Neural crest cell (in vitro differentiated cells): ENCODE measurements around the gene CEP295NL. TPM values are rescaled to one million over a fixed set of nuclear protein-coding genes. Genes with fewer than 3 reads are reported as not detected.
"Not testable (repeated sequence)": the region's sequence is repeated elsewhere in the genome, so short reads cannot be mapped to it uniquely, and the experiment has no call there.

Experiments
- DNase-seq: peaks from one replicate; pipeline ENCODE4 v3.0.0; 2021; ENCODE audit warnings: low read depth, mixed read lengths, low spot score
- H3K27ac Mint-ChIP-seq: one replicate; pipeline ENCODE4 v1.8.0; 2021; ENCODE audit warnings: mild to moderate bottlenecking, mixed read lengths; ENCODE audit not compliant: unreplicated experiment
- H3K27me3 Mint-ChIP-seq: 2 replicates; pipeline ENCODE4 v1.8.0; 2021; ENCODE audit warnings: low read depth, mild to moderate bottlenecking, mixed read lengths
- H3K36me3 Mint-ChIP-seq: 2 replicates; pipeline ENCODE4 v1.8.0; 2021; ENCODE audit warnings: low read depth, mild to moderate bottlenecking, mixed read lengths
- H3K4me1 Mint-ChIP-seq: 2 replicates; pipeline ENCODE4 v1.8.0; 2021; ENCODE audit warnings: mixed read lengths
- H3K4me3 Mint-ChIP-seq: one replicate; pipeline ENCODE4 v1.8.0; 2021; ENCODE audit warnings: mild to moderate bottlenecking, mixed read lengths
- H3K9me3 Mint-ChIP-seq: 2 replicates; pipeline ENCODE4 v1.8.0; 2021; ENCODE audit warnings: mixed read lengths
- CTCF ChIP-seq: fragments of 200-600 bp; sonication (generic); conservative IDR thresholded peaks from 2 replicates; pipeline ENCODE4 v1.5.0; 2021; ENCODE audit warnings: antibody characterized with exemption, mild to moderate bottlenecking
- total RNA-seq: library from RNA; stranded (reverse); gene quantifications from 2 replicates; pipeline ENCODE4 v1.2.1, GENCODE V29; 2021

CEP295NL gene
- total RNA-seq, 1 donor from 2014 or later, result 1.2 TPM

- no peaks in the 10 kb centered on the region for H3K9me3 Mint-ChIP-seq
- H3K27ac Mint-ChIP-seq, result no peak overlapping the region
- TF ChIP-seq CTCF, result no peak
- H3K4me3 Mint-ChIP-seq, result no peak overlapping the region
- no peaks in the 10 kb centered on the region for H3K36me3 Mint-ChIP-seq
- H3K27me3 Mint-ChIP-seq, result no peaks in the 10 kb centered on the region
- DNase-seq, result no peak
- peaks cover 62% of the 10 kb centered on the region for H3K4me1 Mint-ChIP-seq
Measured at GRCh38 chr17:78878261-78878660, 24.7 kb downstream of the CEP295NL start.

- not testable (repeated sequence) for DNase-seq, H3K4me3 Mint-ChIP-seq, H3K9me3 Mint-ChIP-seq
Measured at GRCh38 chr17:78876954-78877517, 26.0 kb downstream of the CEP295NL start.

DNA sequence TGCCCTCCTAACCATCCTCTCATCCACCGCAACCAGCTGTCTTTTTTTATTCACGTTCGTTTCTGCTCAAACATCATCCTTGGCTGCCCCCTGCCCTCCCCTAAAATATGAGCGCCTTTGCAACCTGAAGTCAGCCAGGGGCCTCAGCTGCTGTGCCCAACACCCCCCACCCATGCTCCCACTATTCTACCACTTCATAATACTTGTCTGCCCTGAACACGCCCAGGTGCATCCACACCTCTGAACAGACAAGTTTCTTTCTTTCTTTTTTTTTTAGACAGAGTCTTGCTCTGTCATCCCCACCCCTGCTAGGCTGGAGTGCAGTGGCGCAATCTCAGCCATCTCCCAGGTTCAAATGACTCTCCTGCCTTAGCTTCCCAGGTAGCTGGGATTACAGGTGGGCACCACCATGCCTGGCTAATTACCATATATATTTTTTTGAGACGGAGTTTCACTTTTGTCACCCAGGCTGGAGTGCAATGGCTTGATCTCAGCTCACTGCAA lies 26.9 kb downstream of the CEP295NL start:
- DNase-seq, result no peak
- no peak overlapping the region for H3K4me3 Mint-ChIP-seq
- H3K27ac Mint-ChIP-seq, result peak overlapping the region; percentile 83
- TF ChIP-seq CTCF, result no peak
- no peaks in the 10 kb centered on the region for H3K36me3 Mint-ChIP-seq
- H3K4me1 Mint-ChIP-seq, result peaks cover 51% of the 10 kb centered on the region
- no peaks in the 10 kb centered on the region for H3K9me3 Mint-ChIP-seq
- no peaks in the 10 kb centered on the region for H3K27me3 Mint-ChIP-seq

More at GRCh38 chr17:78876954-78877517, 26.0 kb downstream of the CEP295NL start:
- not testable (repeated sequence) for H3K27me3 Mint-ChIP-seq, H3K36me3 Mint-ChIP-seq, H3K27ac Mint-ChIP-seq
- H3K4me1 Mint-ChIP-seq, result peaks cover 51% of the 10 kb centered on the region

GRCh38 chr17:78875363-78876093 lies 27.5 kb downstream of the CEP295NL start:
- Mint-ChIP-seq H3K4me3 (no peak overlapping the region), H3K9me3 (no peaks in the 10 kb centered on the region), H3K36me3 (peaks cover 3% of the 10 kb centered on the region), H3K27me3 (no peaks in the 10 kb centered on the region), H3K4me1 (peaks cover 51% of the 10 kb centered on the region), H3K27ac (peak overlapping the region; percentile 83)
- TF ChIP-seq CTCF, result no peak
- no peak for DNase-seq

DNA sequence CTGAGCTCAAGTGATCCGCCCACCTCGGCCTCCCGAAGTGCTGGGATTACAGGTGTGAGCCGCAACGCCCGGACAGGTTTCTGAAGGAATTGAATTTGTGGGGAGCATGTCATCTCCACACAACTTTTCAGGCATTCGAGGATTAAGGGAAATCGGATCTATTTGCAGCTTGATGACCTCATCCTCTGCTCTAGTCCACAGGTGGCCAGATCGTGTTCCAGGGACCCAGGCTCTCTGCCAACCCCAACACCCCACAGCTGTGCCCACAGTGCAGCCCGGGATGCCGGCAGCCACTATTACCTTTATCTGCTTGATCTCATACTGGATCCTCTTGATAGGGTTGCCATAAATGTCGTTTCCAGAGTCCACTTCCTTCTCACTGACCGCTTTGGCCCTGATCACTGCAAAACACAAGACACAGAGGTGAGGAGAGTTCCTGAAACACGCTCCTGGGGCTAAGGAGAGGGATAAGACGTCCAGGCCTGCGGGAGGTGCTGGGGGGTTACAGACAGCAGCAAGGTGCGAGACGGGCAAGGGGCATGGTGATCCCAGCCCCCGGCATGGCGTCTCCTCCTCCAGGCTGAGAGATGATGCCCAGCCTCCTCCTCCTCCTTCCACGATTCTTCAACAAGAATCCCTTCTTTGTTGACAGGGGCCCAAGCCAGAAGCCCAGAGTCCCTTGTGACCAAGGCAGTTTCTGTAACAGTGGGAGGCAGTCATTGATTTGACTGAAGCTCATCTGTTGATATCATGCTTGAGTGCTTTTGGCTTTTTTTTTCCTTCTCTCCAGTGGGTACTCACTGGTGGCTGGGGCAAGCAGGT lies 29.3 kb downstream of the CEP295NL start:
- TF ChIP-seq CTCF, result no peak
- peaks cover 7% of the 10 kb centered on the region for H3K36me3 Mint-ChIP-seq
- DNase-seq, result no peak
- no peak overlapping the region for H3K4me3 Mint-ChIP-seq
- peak overlapping the region; percentile 91 for H3K27ac Mint-ChIP-seq
- peaks cover 35% of the 10 kb centered on the region for H3K4me1 Mint-ChIP-seq
- H3K9me3 Mint-ChIP-seq, result no peaks in the 10 kb centered on the region
- no peaks in the 10 kb centered on the region for H3K27me3 Mint-ChIP-seq
